A204.1 (cell line): ENCODE data around the gene OR51G1.
"Not testable (repeated sequence)": the region's sequence is repeated elsewhere in the genome, so short reads cannot be mapped to it uniquely, and the experiment has no call there.

Experiments
- FAIRE-seq: peaks from 2 replicates; lab custom pipeline; 2012; peaks lifted over from hg19 to GRCh38; lab: Jason Lieb, UNC

The OR51G1 gene, protein sequence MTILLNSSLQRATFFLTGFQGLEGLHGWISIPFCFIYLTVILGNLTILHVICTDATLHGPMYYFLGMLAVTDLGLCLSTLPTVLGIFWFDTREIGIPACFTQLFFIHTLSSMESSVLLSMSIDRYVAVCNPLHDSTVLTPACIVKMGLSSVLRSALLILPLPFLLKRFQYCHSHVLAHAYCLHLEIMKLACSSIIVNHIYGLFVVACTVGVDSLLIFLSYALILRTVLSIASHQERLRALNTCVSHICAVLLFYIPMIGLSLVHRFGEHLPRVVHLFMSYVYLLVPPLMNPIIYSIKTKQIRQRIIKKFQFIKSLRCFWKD

DNA sequence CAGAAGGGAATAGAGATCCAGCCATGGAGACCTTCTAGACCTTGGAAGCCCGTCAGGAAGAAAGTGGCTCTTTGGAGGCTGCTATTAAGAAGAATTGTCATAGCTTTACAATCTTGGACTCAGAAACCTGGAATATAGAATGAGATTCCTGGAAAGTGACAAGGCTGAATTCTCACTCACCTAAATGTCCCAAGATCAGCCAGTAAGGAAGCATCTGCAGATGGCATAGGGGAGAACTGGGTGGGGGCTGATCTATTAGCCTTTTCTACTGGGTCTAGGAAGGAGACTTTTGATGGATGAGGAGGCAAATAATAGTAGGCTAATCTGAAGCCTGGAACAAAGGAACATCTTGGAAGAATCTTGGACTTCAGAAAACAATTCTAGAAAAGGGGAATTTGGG is at the start of gene OR51G1:
TSS of gene OR51G1 (minus strand) at position 101 of the 400 bp plus-strand sequence. CDS start at position 101, 0 bp downstream.
- FAIRE-seq = no peak

GRCh38 chr11:4962816-4963215 is 38.7 kb upstream of the OR51G1 start:
- FAIRE-seq = no peak

GRCh38 chr11:4960877-4961276 is 36.7 kb upstream of the OR51G1 start:
- FAIRE-seq = no peak

DNA sequence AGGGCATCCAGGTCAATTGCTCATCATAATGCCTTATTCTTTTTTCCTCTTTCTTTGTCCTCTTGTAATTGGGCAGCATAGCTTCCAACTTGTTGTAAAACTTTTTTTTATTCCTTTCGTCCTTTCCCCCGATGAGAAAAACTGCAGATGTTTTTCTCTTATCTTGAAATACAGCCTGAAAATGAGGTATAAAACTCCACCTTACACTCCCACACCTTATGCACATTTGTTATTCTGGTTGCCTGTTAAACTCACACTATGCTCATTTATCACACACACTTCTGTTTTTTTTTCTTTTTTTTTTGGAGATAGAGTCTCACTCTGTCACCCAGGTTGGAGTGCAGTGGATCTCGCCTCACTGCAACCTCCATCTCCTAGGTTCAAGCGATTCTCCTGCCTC is 33.3 kb upstream of the OR51G1 start:
- no peak for FAIRE-seq

- FAIRE-seq = not testable (repeated sequence)
These were observed 31.5 kb upstream of the OR51G1 start, which contains the start of gene OR51A2 for GRCh38 chr11:4955613-4956012. OR51A2 (minus strand) TSS chr11:4955713; CDS start chr11:4955713, 0 bp downstream.

GRCh38 chr11:4947505-4947904 is 23.4 kb upstream of the OR51G1 start, which contains the start of gene OR51A4:
OR51A4 (minus strand) TSS chr11:4947605; CDS start chr11:4947100, 505 bp downstream.
- no peak for FAIRE-seq

DNA sequence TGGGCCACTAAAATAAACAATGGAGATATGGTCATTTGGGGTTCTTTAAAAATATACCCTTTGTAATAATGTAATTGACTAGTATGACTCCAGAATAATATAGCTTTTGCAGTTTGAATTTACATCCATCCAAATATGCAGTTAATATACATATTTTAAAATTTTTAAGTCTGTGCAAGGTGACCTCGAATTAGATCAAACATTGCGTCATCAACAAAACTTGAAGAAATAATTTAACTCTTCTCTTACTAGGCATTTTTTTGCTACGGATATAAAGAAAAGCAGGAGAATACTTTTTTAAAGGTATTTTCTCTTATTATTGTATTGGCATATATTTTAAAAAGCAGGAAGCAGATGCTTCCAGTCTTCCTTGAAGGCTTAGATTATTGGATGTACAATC is 12.6 kb upstream of the OR51G1 start:
- no peak for FAIRE-seq

GRCh38 chr11:4932751-4933150 is 8.6 kb upstream of the OR51G1 start:
- FAIRE-seq = no peak

- no peak for FAIRE-seq
These were observed 2.5 kb upstream of the OR51G1 start for GRCh38 chr11:4926608-4927007.

DNA sequence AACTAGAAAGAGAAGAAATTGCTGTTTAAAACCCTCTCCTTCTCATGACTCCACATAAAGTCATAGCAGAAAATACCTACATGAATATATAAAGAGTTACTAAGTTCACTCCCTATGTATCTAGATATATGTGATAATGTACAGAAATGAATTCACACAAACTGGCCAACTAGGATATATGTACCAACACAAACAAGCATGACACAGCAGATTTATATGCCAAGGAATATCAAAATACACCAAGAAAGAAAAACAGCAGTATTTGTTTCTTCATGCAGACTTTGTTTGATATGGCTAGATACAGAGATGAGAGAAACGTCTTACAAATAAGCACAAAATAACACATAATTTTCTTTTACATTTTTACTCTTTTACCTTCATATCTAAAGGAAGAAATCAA is 1.8 kb downstream of the OR51G1 start:
- no peak for FAIRE-seq

DNA sequence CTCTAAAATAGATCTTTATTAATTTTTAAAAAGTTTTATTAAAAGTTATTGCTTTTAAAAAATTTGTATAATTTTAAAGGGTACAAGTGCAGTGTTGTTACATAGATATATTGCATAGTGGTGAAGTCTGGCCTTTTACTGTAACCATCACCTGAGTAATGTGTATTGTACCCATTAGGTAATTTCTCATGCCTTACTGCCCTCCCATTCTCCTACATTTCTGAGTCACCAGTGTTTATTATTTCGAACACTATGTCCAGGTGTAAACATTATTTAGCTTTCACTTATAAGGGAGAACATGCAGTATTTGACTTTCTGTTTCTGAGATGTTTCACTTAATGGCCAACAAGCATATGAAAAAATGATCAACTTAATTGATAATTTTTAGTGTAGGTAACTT is 2.3 kb downstream of the OR51G1 start:
- no peak for FAIRE-seq

DNA sequence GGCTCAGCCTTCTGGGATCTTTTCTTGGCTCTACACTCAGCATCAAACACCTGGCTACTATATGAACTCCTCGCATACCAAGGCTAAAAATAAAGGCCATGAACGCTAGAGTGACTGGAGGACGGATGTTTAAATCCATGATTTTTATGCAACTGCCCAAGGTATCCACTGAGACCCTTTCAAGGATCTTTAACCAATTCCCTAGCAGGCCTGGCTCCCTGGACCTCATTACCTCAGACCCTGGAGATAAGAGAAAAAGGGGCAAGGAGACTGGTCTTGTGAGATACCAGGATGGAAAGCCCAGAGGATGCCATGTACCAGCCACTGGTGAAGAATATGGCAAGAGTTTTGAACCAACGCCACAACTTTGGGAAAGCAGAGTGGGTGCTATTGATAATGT is 4.9 kb downstream of the OR51G1 start, which contains the start of gene OR51G2:
TSS of gene OR51G2 (minus strand) at position 101 of the 400 bp plus-strand sequence. CDS start 3,687 bp downstream, outside the sequence.
- no peak for FAIRE-seq

DNA sequence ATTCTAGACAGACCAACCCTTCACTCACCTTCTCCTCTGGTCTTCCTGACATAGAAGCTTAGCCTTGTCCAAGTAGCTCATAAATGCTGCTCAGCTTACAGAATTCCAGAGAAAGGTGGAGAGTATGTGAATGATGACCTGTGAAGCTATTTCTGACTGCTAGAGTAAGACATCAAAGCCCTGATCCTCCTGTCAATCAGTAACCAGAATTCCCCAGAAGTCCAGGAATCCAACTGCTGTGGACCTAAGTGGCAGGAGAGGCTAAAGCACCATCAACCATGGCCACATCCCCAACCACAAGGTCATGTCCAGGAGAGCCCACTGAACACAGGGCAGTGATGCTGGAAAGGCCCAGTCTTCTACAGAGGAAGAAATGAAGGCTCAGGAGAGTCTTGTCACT is 7.6 kb downstream of the OR51G1 start:
- no peak for FAIRE-seq

GRCh38 chr11:4903484-4903883 is 20.7 kb downstream of the OR51G1 start, which contains the start of gene OR51A7:
OR51A7 (plus strand) TSS chr11:4903783; CDS start chr11:4907370, 3,587 bp downstream.
- FAIRE-seq = no peak

DNA sequence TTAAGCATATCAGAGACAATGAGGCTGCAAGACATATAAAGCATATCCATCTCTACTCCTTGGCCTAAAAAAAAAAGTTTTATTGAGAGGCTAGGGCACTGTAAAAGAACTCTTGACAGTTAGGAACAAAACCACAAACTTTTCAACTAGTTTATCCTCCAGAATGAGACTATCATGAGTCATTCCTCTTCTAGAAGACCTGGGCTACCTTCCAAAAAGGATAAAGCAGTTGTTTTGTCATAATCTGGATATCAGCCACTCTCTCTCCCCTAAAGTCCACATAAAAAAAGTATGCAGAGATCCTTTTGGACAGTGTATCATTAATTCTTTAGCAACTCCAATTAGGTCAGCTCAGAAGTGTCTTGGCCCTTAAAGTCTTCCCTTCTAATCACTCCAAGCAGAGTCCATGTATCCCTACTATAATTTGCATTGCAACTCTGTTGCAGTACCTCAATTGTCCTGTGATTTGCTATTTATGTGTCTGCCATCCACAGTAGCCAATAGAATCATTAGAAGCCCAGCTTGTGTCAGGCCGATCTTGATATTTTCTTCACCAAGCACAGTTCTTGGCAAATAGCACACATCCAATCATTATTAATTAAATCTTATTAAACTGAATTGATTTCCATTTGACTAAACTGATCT is 32.0 kb downstream of the OR51G1 start:
- FAIRE-seq = no peak

DNA sequence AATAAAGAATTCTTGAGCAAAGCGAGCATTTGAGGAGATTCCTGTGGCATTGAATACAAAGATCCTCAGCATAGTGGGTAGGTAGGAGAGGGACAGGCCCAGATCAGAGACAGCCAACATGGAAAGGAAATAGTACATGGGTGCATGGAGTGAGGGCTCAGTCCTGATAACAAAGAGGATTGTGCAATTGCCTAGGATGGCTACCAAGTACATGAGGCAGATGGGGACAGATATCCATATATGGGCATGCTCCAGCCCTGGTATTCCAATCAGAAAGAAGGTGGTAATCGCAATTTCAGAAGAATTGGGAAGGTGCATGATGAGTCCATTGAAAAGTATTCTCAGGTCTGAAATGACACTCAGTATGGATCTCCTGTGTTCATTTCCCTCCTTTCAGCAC is 33.9 kb downstream of the OR51G1 start:
- FAIRE-seq = no peak

DNA sequence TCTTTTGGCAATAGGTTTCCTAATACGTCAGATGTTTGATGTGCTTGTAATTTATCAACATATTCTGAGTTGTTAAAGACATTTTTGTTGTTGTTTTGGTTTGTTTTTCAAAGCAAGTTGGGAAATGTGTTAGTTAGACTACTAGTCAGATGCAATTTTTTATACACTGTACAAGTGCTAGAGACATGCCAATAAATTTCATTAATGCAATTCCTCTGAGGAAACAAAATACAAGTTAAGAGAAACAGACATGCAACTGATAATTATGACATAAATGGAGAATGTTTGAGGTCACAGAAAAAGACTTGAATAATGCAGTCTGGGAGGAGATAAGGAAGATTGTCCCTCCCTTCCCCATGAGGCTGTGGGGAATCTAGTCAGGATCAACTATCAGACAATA is 36.5 kb downstream of the OR51G1 start:
- FAIRE-seq = no peak

DNA sequence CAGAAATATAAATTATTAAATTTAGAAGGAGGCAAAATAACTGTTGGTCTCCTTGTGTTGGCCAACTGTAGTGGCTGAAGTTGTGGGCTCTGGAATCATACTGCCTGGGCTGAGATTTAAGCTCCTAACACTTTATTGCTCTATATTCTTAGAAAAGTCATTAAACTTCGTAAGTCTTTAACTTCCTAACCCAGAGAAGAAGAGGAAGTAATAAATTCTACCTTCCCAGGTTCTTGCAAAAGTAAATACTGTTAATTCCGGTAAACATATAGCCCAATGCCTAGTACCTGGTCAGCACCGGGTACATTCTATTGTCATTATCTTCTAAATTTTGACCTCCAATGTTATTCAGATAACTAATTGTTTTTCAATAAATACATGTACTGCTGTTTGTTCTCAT is 38.0 kb downstream of the OR51G1 start:
- no peak for FAIRE-seq

DNA sequence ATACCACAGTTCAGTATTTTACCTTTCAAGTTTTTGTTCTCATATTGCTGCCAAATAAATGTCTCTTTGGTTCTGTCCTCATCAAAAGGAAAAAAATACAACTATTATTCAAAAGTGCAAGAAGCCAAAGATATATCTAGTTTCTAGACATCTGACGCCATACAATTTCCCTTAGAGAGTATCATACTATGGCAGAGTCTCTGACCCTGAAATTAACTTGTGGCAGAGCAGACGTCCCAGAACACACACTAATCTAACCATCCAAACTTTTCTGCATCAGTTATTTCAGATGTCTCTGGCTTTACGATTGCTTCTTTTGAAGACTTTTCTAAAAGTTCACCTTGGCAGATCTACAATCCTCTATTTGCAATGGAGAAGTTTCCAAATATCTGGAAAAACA is 39.8 kb downstream of the OR51G1 start:
- no peak for FAIRE-seq

- FAIRE-seq = no peak
These were observed 41.6 kb downstream of the OR51G1 start for GRCh38 chr11:4882543-4882942.

GRCh38 chr11:4881860-4882500 is 42.2 kb downstream of the OR51G1 start, which contains the start of gene OR51T1:
OR51T1 (plus strand) TSS chr11:4881900; CDS start chr11:4881900, 0 bp downstream.
- FAIRE-seq = no peak

DNA sequence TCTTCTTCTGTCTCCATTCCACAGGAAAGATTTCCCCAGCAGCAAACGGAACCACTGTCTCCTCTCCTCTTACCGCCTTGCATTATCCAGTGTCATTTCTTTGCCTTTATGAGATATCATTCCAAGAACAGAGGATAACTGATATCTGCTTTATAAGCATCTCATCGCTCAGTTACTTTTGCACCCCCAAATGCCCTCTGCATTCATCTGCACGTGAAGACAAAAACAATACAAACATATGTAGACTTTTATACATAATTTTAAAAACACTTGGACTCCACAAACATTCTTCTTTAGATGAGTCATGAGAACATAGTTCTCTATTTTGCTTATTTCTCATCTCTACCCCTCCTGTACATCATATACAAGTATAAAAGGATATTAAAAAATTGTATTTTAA is 43.0 kb downstream of the OR51G1 start:
- no peak for FAIRE-seq
